Thoracic aorta (tissue), 2 donors: ENCODE data around the gene RWDD3. TPM values are rescaled to one million over a fixed set of nuclear protein-coding genes. Genes with fewer than 3 reads are reported as not detected.

Source experiments
- ATAC-seq: fragments of 150-250 bp; one replicate; pipeline ENCODE4 v1.8.0; 2017; ENCODE audit warnings: low read depth; ENCODE audit not compliant: insufficient number of reproducible peaks, low FRiP score
- DNase-seq: peaks from one replicate; pipeline ENCODE4 v3.0.0-alpha.2; 2020; ENCODE audit warnings: low spot score
- H3K27ac ChIP-seq, 2 donors: fragments of 200-600 bp; sonication (generic); 1 replicate in 1 of 2; 2 replicates in 1 of 2; pipeline ENCODE4 v1.5.1; 2016; ENCODE audit warnings: mild to moderate bottlenecking in 2 of 2, moderate library complexity in 2 of 2
- H3K27me3 ChIP-seq: fragments of 200-600 bp; sonication (generic); replicated peaks from 2 replicates; pipeline ENCODE4 v1.6.0; 2016; ENCODE audit warnings: mild to moderate bottlenecking; ENCODE audit not compliant: insufficient read depth
- H3K36me3 ChIP-seq: fragments of 200-600 bp; sonication (generic); one replicate; pipeline ENCODE4 v1.5.1; 2016
- H3K4me1 ChIP-seq, 2 donors: fragments of 200-600 bp; sonication (generic); 1 replicate in 1 of 2; 2 replicates in 1 of 2; pipeline versions ENCODE4 v1.5.1 to v1.6.0; 2016; ENCODE audit warnings: low read depth in 2 of 2, mild to moderate bottlenecking in 1 of 2; ENCODE audit not compliant: control insufficient read depth in 1 of 2
- H3K4me3 ChIP-seq: fragments of 200-600 bp; sonication (generic); 2 replicates; pipeline ENCODE4 v1.5.1; 2016; ENCODE audit warnings: mild to moderate bottlenecking
- H3K9me3 ChIP-seq: fragments of 200-600 bp; sonication (generic); 2 replicates; pipeline ENCODE4 v1.5.1; 2016
- total RNA-seq, 2 donors: library from RNA; depleted of rRNA; stranded (reverse); fragments of >200 nt; gene quantifications; one replicate each; pipeline versions ENCODE4 v1.1.0 to v1.2.3, GENCODE V29; 2016
- TF ChIP-seq, protein P1 (sequence below): fragments of 200-600 bp; sonication (generic); IDR thresholded peaks from one replicate; pipeline ENCODE4 v1.5.1; 2019; ENCODE audit warnings: antibody characterized with exemption

RWDD3 gene, protein sequence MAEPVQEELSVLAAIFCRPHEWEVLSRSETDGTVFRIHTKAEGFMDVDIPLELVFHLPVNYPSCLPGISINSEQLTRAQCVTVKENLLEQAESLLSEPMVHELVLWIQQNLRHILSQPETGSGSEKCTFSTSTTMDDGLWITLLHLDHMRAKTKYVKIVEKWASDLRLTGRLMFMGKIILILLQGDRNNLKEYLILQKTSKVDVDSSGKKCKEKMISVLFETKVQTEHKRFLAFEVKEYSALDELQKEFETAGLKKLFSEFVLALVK
- 1 to 10 TPM; 7.3 to 8.3 TPM for total RNA-seq

DNA sequence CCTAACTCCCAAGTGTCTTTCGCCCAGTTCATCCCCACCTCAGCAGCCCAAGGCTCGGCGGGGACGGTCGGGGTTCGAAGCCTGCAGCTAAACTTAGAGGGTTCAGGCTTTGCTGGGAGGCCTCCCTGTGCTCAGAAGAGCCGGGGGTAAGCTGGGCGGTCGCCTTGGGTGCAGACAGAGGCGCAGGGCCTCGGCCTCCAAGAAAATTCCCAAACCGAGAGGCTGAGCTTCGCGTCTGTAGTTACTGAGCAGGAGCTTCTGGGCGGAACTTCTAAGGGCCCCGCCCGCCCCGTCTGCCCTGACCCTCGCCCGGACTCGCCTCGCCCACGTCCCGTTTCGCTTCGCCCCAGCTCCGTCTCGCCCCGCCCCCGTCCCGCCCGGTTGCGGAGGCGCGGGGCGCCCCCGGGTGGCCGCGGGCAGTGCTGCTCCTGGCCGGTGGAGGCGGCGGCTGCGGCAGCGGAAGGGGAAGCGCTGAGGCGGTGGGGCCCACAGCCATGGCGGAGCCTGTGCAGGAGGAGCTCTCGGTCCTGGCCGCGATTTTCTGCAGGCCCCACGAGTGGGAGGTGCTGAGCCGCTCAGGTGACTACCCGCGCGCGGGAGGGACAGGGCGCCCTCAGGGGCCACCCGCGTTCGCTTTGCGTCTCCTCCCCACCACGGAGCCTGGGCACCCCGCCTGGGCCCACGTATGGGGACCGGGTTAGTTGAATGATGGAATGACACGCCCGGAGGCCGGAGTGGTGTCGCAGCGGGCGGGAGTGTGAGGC lies at the start of gene RWDD3:
Gene RWDD3, plus strand, starts transcription at position 474 of the 764 bp plus-strand sequence. Its CDS starts 21 bp downstream, at position 495.
- ATAC-seq (peak; percentile 83), DNase-seq (peak; percentile 80)
- H3K4me1 ChIP-seq: peaks cover 20 to 37% of the 10 kb centered on the region in 2 donors
- H3K36me3 ChIP-seq: no peaks in the 10 kb centered on the region
- peak within 1 kb of the TSS; percentile 86 to 93 for H3K27ac ChIP-seq
- peak within 1 kb of the TSS; percentile 78 for H3K4me3 ChIP-seq
- H3K9me3 ChIP-seq: no peaks in the 10 kb centered on the region
- no peaks in the 10 kb centered on the region for H3K27me3 ChIP-seq
- TF ChIP-seq, protein P1, sequence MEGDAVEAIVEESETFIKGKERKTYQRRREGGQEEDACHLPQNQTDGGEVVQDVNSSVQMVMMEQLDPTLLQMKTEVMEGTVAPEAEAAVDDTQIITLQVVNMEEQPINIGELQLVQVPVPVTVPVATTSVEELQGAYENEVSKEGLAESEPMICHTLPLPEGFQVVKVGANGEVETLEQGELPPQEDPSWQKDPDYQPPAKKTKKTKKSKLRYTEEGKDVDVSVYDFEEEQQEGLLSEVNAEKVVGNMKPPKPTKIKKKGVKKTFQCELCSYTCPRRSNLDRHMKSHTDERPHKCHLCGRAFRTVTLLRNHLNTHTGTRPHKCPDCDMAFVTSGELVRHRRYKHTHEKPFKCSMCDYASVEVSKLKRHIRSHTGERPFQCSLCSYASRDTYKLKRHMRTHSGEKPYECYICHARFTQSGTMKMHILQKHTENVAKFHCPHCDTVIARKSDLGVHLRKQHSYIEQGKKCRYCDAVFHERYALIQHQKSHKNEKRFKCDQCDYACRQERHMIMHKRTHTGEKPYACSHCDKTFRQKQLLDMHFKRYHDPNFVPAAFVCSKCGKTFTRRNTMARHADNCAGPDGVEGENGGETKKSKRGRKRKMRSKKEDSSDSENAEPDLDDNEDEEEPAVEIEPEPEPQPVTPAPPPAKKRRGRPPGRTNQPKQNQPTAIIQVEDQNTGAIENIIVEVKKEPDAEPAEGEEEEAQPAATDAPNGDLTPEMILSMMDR: peak; percentile 94

DNA sequence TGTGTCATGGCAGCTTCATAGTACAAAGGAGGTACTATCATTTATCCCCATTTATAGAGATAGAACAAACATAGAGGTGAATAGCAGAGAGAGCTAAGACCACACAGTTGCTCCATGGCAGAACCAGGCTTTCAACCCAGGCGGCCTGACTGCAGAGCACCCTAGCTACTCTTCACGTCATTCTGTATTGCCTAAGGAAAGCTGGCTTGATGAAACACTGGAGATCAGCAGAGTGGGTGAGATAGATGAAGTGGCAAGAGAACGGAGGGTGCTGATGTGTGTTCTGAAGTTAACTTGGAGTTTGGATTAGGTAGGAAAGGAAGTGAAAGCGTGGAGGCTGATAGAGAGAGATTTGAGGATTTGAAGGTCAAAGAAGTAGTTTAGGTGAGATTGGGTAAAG lies 47.9 kb upstream of the RWDD3 start:
- H3K9me3 ChIP-seq: peaks cover 5% of the 10 kb centered on the region
- TF ChIP-seq, protein P1: no peak

DNA sequence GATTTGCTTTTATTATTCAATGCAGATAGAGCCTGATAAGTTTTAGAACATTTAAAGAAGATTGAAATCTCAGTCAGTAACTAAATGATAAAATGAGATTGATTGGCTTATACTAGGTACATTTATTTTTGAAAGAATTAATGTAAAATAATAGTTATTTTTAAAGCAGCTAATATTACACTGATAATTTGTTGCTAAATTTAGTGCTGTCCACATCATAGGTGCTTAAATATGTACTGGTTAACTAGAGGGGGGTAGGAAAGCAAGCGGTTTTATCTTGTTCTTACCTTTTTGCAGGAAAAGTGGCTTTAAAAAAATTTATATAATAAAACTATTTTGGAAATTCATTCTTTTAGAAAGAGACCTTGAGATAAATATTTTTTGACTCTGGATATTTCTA lies 40.4 kb upstream of the RWDD3 start:
- Histone ChIP-seq H3K4me1 (peaks cover 10 to 23% of the 10 kb centered on the region in 2 donors), H3K9me3 (peaks cover 5% of the 10 kb centered on the region), H3K27ac (no peak overlapping the region), H3K4me3 (no peak overlapping the region), H3K36me3 (no peaks in the 10 kb centered on the region), H3K27me3 (no peaks in the 10 kb centered on the region)
- ATAC-seq (no peak), DNase-seq (no peak)
- TF ChIP-seq, protein P1: no peak

More for the DNA sequence above, 47.9 kb upstream of the RWDD3 start:
- Histone ChIP-seq H3K27me3 (no peaks in the 10 kb centered on the region), H3K4me1 (no peaks in the 10 kb centered on the region), H3K4me3 (no peak overlapping the region), H3K36me3 (no peaks in the 10 kb centered on the region), H3K27ac (no peak overlapping the region)
- no peak for DNase-seq
- ATAC-seq: no peak

DNA sequence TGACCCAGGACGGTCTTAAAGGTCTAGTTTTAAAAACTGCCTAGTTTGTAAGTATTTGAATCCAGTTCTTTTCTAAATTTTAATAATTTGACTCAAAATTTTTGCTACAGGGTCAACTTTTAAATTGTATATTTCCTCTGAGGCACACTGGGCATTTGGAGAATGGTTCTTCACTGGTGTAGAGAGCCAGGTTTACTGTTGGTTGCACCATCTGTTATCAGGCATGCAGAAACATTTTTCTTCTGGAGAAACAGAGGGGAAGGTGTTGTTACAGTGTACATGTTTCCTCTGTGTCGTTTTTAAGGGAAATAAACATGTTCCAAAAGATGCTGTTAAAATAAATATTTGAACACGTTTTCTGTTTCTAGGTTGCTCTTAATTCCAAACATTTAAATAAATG lies 39.0 kb upstream of the RWDD3 start:
- TF ChIP-seq, protein P1: no peak
- DNase-seq (no peak), ATAC-seq (no peak)
- peaks cover 10 to 23% of the 10 kb centered on the region in 2 donors for H3K4me1 ChIP-seq
- H3K36me3 ChIP-seq: no peaks in the 10 kb centered on the region
- H3K27me3 ChIP-seq: no peaks in the 10 kb centered on the region
- no peak overlapping the region for H3K27ac ChIP-seq
- no peak overlapping the region for H3K4me3 ChIP-seq
- H3K9me3 ChIP-seq: peaks cover 1% of the 10 kb centered on the region

DNA sequence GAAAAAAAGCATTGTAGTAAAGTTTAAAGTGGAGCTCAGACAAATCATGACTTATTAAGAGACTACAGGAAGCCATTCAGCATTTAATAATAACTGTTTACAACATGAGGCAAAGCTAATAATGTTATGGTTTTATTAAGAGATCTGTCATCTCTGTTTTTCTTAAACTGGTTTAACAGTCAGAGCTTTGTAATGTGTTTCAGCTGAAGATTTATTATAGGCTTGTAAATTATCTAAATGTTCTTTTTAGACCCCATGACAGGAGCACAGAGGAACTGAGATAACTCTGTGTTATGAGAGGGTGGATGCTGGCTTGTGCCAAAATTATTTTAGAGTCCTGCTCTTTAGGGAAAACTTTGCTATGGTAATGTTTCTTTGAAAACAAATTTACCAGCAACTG lies 38.0 kb upstream of the RWDD3 start:
- TF ChIP-seq, protein P1: no peak
- no peak overlapping the region for H3K27ac ChIP-seq
- DNase-seq (no peak), ATAC-seq (no peak)
- no peaks in the 10 kb centered on the region for H3K36me3 ChIP-seq
- peaks cover 10 to 23% of the 10 kb centered on the region in 2 donors for H3K4me1 ChIP-seq
- H3K9me3 ChIP-seq: no peaks in the 10 kb centered on the region
- H3K27me3 ChIP-seq: no peaks in the 10 kb centered on the region
- H3K4me3 ChIP-seq: no peak overlapping the region
